ENCODE data around the gene TAF1A. TPM values are rescaled to one million over a fixed set of nuclear protein-coding genes. Genes with fewer than 3 reads are reported as not detected.
A peak's percentile ranks its signal among the peaks of the same experiment; 100 is the strongest.

The TAF1A gene
- total RNA-seq (2021; fragmentation: NEBNext Ultra II Directional; extraction: Animal tissue kit (Norgen Biotek cat#: 25700)) (15.9 and 16.7 TPM in 2 replicates), polyA plus RNA-seq (2011; rRNA removed) (2.1 and 3.3 TPM in 2 replicates), polyA minus RNA-seq (2011; rRNA and poly(A)+ RNA removed) (3.1 and 3.5 TPM in 2 replicates)
- polyA plus RNA-seq (2011; cell fraction: cytosol; rRNA removed): 4.2 TPM
- 2.0 TPM for polyA plus RNA-seq (2011; cell fraction: nucleus; rRNA removed)
- polyA plus RNA-seq (2012, experiment 1 of 2): 7.8 to 16.7 TPM (median 8.9 TPM) in 4 replicates
- 1.5 TPM for polyA plus RNA-seq (2012, experiment 2 of 2)
- 6.4 TPM for polyA plus RNA-seq (2013, experiment 1 of 2)
- polyA plus RNA-seq (2013, experiment 2 of 2): 6.5 TPM
- 8.3 TPM for polyA minus RNA-seq (2011; cell fraction: cytosol; rRNA and poly(A)+ RNA removed)
- 9.8 TPM for polyA minus RNA-seq (2011; cell fraction: nucleus; rRNA and poly(A)+ RNA removed)
- long read RNA-seq, experiment 1, partial matches to known transcripts: 7 of 14 reads
- long read RNA-seq, experiment 1, other reads (novel, unspliced or antisense): 4 of 14 reads
- long read RNA-seq, experiment 2, transcript TAF1A-202 (11 exons, 1,894 nt): major isoform, 9 of 19 reads
- long read RNA-seq, experiment 2, partial matches to known transcripts: 1 of 19 reads
- long read RNA-seq, experiment 2, other reads (novel, unspliced or antisense): 8 of 19 reads

DNA sequence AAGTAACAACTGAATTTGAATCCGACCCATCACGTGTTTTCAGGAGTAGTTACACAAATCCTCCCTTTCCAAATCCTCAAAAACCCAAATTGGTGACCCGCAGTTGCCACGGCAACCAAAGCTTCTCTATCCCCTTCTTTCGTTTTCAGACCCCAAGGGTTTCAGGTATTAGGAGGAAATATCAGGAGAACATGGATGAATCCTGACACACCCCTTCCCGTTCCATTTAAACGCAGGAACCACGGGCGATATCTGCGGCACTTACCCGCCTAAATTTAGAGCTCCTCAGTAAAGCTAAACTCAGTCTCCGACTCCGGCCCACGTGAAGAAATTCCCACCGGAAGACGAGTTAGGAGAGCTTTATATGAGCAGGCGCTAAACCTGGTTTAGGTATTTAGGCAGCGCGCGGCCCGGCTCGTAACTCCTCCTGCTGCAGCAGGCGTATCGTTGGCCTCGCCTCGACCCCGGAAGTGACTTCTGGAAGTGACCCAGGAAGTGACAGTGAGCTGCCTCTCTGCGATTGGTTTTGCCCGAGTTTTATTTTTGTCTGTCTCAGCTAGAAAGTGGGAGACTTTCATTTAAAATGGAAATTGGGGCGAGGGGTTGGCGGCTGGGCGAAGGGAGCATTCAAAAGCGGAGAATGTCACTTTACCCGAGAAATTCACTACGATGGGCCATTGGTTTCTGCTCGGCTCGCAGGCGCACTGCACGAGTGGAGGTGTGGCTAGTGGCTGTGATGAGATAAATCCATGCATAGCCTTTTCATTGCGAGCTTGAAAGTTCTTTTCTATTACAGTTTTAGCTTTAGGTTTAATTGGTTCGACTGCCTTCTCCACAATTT lies at the start of gene TAF1A:
Gene TAF1A (minus strand): TSS at position 472 of the 841 bp plus-strand sequence.
- Histone ChIP-seq H2BK20ac (ENCODE audit: low read length) (no peak within 1 kb of the TSS), H2BK12ac (ENCODE audit: low read depth, low read length) (no peak within 1 kb of the TSS), H2BK120ac (replicated peaks; ENCODE audit: low read depth, low read length) (no peak within 1 kb of the TSS), H3K27me3 (replicated peaks in 1 of 4; ENCODE audit: control insufficient read depth in 3 of 4, extremely low read depth in 1 of 4, insufficient read depth in 3 of 4, low read length in 3 of 4) (no peaks in the 10 kb centered on the region), H3K79me1 (ENCODE audit: low read depth, low read length) (no peaks in the 10 kb centered on the region; the same call in 1 of the 2 replicates), H3K4me2 (ENCODE audit: insufficient read depth in 1 of 2, low read depth in 2 of 2, low read length in 2 of 2) (peak within 1 kb of the TSS; percentile 89 to 93), H3K56ac (replicated peaks; ENCODE audit: insufficient read length, low read depth, low read length) (no peak within 1 kb of the TSS), H3K4me1 (replicated peaks in 1 of 4; ENCODE audit: control insufficient read depth in 3 of 4, insufficient read depth in 4 of 4, low read length in 3 of 4) (peaks cover 0 to 3% (median 0%) of the 10 kb centered on the region in 4 experiments; a peak in 1 of 7 replicates), H4K5ac (ENCODE audit: insufficient read length, low read depth, low read length) (no peak within 1 kb of the TSS), H2BK15ac (ENCODE audit: low read length) (no peak within 1 kb of the TSS), H2AK5ac (ENCODE audit: low read depth, low read length) (no peak within 1 kb of the TSS), H3K4me3 (ENCODE audit: extremely low read depth in 1 of 4, insufficient read depth in 2 of 4, low read depth in 3 of 4, low read length in 4 of 4) (peak within 1 kb of the TSS; percentile 55 to 99 (median 78)), H4K91ac (replicated peaks; ENCODE audit: insufficient read length, low read length) (no peak within 1 kb of the TSS), H3K4ac (replicated peaks; ENCODE audit: insufficient read length, low read depth, low read length) (no peak within 1 kb of the TSS), H3K18ac (ENCODE audit: extremely low read depth, low read length) (peak within 1 kb of the TSS; percentile 75), H4K8ac (ENCODE audit: extremely low read depth, insufficient read depth, low read length) (no peak within 1 kb of the TSS), H3K79me2 (ENCODE audit: control insufficient read depth in 1 of 2, insufficient read depth in 2 of 2, low read length in 2 of 2) (peaks cover 0 to 39% of the 10 kb centered on the region in 2 experiments; a peak in 2 of 4 replicates), H3K36me3 (ENCODE audit: control insufficient read depth in 2 of 4, insufficient read depth in 4 of 4, low read length in 3 of 4) (peaks cover 0 to 23% (median 8%) of the 10 kb centered on the region in 4 experiments; a peak in 4 of 8 replicates), H3K23ac (ENCODE audit: insufficient read length) (no peak within 1 kb of the TSS), H3K14ac (ENCODE audit: insufficient read length) (no peak within 1 kb of the TSS), H2AFZ (ENCODE audit: low read length) (peak within 1 kb of the TSS; percentile 93), H3K9me3 (ENCODE audit: insufficient read depth in 2 of 2, low read depth in 1 of 2, low read length in 1 of 2) (no peaks in the 10 kb centered on the region), H4K20me1 (replicated peaks in 1 of 2; ENCODE audit: control insufficient read depth in 1 of 2, insufficient read depth in 2 of 2, low read length in 2 of 2) (no peaks in the 10 kb centered on the region), H3K23me2 (ENCODE audit: low read depth, low read length) (peaks cover 10% of the 10 kb centered on the region), H3K9ac (replicated peaks in 1 of 4; ENCODE audit: extremely low read depth in 1 of 4, low read depth in 3 of 4, low read length in 3 of 4) (peak within 1 kb of the TSS; percentile 43 to 81 (median 65)), H3K27ac (ENCODE audit: low read depth, low read length) (peak within 1 kb of the TSS; percentile 48; the same call in 1 of the 2 replicates), H2BK5ac (ENCODE audit: low read depth, low read length) (peak within 1 kb of the TSS; percentile 69; the same call in 1 of the 2 replicates)
- FAIRE-seq (peak; percentile 45), DNase-seq (ENCODE audit: low read depth in 1 of 2, low spot score in 2 of 2) (peak; percentile 59 to 79)
- ChIA-PET CTCF (ENCODE audit: partially characterized antibody) (interaction anchor here (1.0 to 2.6 kb wide), 4 partner anchors 17 to 44 kb away, joined by 3 to 10 read pairs (median 6); no protein-coding TSS in a partner anchor), POLR2A (ENCODE audit: partially characterized antibody) (interaction anchor here (0.7 to 2.5 kb wide), 11 partner anchors 9 to 618 kb away, joined by 3 to 8 read pairs (median 3); partner anchors contain the start of genes AIDA and BROX)
- 0% methylated on average over 41 of the region's 41 CpGs; no CpG with 5 or more reads in 1 of the 2 experiments for WGBS, 2 experiments (ENCODE audit: extremely low coverage in 1 of 2, insufficient coverage in 1 of 2, insufficient read length in 1 of 2, insufficient replicate concordance in 2 of 2, low coverage in 1 of 2, low lambda C conversion rate in 2 of 2, missing lambda C conversion rate in 1 of 2)
- TF ChIP-seq TBP (IDR thresholded peaks at IDR 0.05; ENCODE audit: low read depth, low read length): peak; percentile 81
- TF ChIP-seq ASH2L (IDR thresholded peaks at IDR 0.05; ENCODE audit: low read length): peak; percentile 97
- TF ChIP-seq SRF (IDR thresholded peaks at IDR 0.05; ENCODE audit: low read depth, low read length): no peak
- 0 out of 2 replicates have a peak, but pooled peaks have one; percentile 19 for TF ChIP-seq CREB1 (IDR thresholded peaks at IDR 0.05)
- TF ChIP-seq TAF7 (optimal IDR thresholded peaks at IDR 0.05; ENCODE audit: borderline replicate concordance, low read depth, low read length): peak; percentile 44
- no peak for TF ChIP-seq POU5F1 (IDR thresholded peaks at IDR 0.05; ENCODE audit: low read depth, low read length)
- no peak for TF ChIP-seq EP300 (IDR thresholded peaks at IDR 0.05; ENCODE audit: borderline replicate concordance in 1 of 2, low read depth in 2 of 2, low read length in 2 of 2)
